ENCODE results near the gene DMD.

DNA sequence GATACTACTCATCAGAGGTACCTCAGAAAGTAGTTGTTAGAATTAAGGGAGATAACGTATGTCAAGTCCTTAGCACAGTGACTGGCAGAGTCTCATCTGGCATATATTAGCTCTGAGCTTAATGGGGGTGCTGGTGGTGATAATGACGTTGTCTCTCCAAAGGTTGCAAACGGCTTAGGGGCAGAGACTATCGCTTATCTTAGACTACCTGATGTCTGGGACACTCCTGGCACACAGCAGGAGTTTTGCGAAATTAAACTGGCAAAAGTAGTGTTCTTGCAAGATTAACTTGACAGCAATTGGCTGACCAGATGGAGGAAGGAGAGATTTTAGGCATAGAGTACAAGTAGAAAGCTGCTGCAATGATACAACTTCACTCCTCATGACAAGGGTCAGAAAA is 1839.4 kb downstream of the DMD start:
- no peak for TF ChIP-seq EZH2 (IDR thresholded peaks at IDR 0.05; ENCODE audit: insufficient read depth, poor library complexity, severe bottlenecking)
- no peak for TF ChIP-seq EZH2phosphoT487 (IDR thresholded peaks at IDR 0.05; ENCODE audit: insufficient read depth, low read depth)

All from GM23248 (cell line).